GM19240 (cell line): ENCODE data around the gene ADGRL2.

ENCODE experiments used
- DNase-seq: peaks from one replicate; pipeline ENCODE4 v3.0.0; 2011; ENCODE audit warnings: low spot score; ENCODE audit not compliant: insufficient read length

Gene ADGRL2

GRCh38 chr1:81805537-81806431 is 5.0 kb downstream of the ADGRL2 start:
- no peak for DNase-seq

GRCh38 chr1:81806432-81806770 is 5.7 kb downstream of the ADGRL2 start:
- DNase-seq: no peak

GRCh38 chr1:81808760-81809159 is 8.0 kb downstream of the ADGRL2 start:
- DNase-seq: no peak

GRCh38 chr1:81809808-81810207 is 9.1 kb downstream of the ADGRL2 start:
- DNase-seq: no peak

- DNase-seq: no peak
Observed at GRCh38 chr1:81811757-81812371, 11.1 kb downstream of the ADGRL2 start.

GRCh38 chr1:81812712-81813111 is 12.0 kb downstream of the ADGRL2 start:
- DNase-seq: no peak

- no peak for DNase-seq
Observed at GRCh38 chr1:81813691-81814090, 13.0 kb downstream of the ADGRL2 start.

GRCh38 chr1:81819613-81820012 is 18.9 kb downstream of the ADGRL2 start:
- no peak for DNase-seq

- no peak for DNase-seq
Observed at GRCh38 chr1:81820765-81821164, 20.0 kb downstream of the ADGRL2 start.

- DNase-seq: no peak
Observed at GRCh38 chr1:81823082-81823481, 22.3 kb downstream of the ADGRL2 start.

GRCh38 chr1:81824759-81825158 is 24.0 kb downstream of the ADGRL2 start:
- no peak for DNase-seq

- no peak for DNase-seq
Observed at GRCh38 chr1:81827942-81828341, 27.2 kb downstream of the ADGRL2 start.

GRCh38 chr1:81832573-81832972 is 31.8 kb downstream of the ADGRL2 start:
- DNase-seq: no peak

GRCh38 chr1:81833722-81834121 is 33.0 kb downstream of the ADGRL2 start:
- no peak for DNase-seq

GRCh38 chr1:81834268-81834667 is 33.5 kb downstream of the ADGRL2 start:
- no peak for DNase-seq

GRCh38 chr1:81834921-81835698 is 34.4 kb downstream of the ADGRL2 start:
- DNase-seq: no peak

GRCh38 chr1:81836007-81836626 is 35.4 kb downstream of the ADGRL2 start:
- DNase-seq: no peak

GRCh38 chr1:81838600-81839218 is 38.0 kb downstream of the ADGRL2 start:
- no peak for DNase-seq

GRCh38 chr1:81840805-81841204 is 40.1 kb downstream of the ADGRL2 start:
- no peak for DNase-seq

GRCh38 chr1:81841795-81842194 is 41.1 kb downstream of the ADGRL2 start:
- DNase-seq: no peak

- no peak for DNase-seq
Observed at GRCh38 chr1:81844477-81844876, 43.7 kb downstream of the ADGRL2 start.
